BLaER1 (cell line): Measurements from ENCODE around the gene DDX55.
"Not testable (repeated sequence)": the region's sequence is repeated elsewhere in the genome, so short reads cannot be mapped to it uniquely, and the experiment has no call there.

ENCODE experiments used
- H3K27ac ChIP-seq: shearing (Covaris generic); formaldehyde crosslinking; 2 replicates; pipeline ENCODE4 v1.8.1; 2022
- H3K27me3 ChIP-seq: shearing (Covaris generic); formaldehyde crosslinking; 2 replicates; pipeline ENCODE4 v1.8.1; 2022
- H3K36me3 ChIP-seq: shearing (Covaris generic); formaldehyde crosslinking; 2 replicates; pipeline ENCODE4 v1.8.1; 2022
- H3K4me1 ChIP-seq: shearing (Covaris generic); formaldehyde crosslinking; 2 replicates; pipeline ENCODE4 v1.8.1; 2022
- H3K4me2 ChIP-seq: shearing (Covaris generic); formaldehyde crosslinking; 2 replicates; pipeline ENCODE4 v1.8.1; 2022
- H3K4me3 ChIP-seq: shearing (Covaris generic); formaldehyde crosslinking; 2 replicates; pipeline ENCODE4 v1.8.1; 2022
- H3K9ac ChIP-seq: shearing (Covaris generic); formaldehyde crosslinking; 2 replicates; pipeline ENCODE4 v1.8.1; 2022
- H3K9me3 ChIP-seq: shearing (Covaris generic); formaldehyde crosslinking; 2 replicates; pipeline ENCODE4 v1.8.1; 2022
- H4K20me1 ChIP-seq: shearing (Covaris generic); formaldehyde crosslinking; 2 replicates; pipeline ENCODE4 v1.8.1; 2022
- Cebpa-rat ChIP-seq: shearing (Covaris generic); IDR thresholded peaks from 2 replicates; pipeline ENCODE4 v1.8.1; 2022

Gene DDX55

GRCh38 chr12:123580772-123581171, 21.1 kb upstream of the DDX55 start:
- Histone ChIP-seq H3K9ac (no peak overlapping the region), H3K4me3 (no peak overlapping the region), H3K4me2 (no peak overlapping the region), H3K27me3 (no peaks in the 10 kb centered on the region), H3K27ac (no peak overlapping the region), H3K9me3 (no peaks in the 10 kb centered on the region), H3K4me1 (peaks cover 31% of the 10 kb centered on the region), H4K20me1 (peaks cover 14% of the 10 kb centered on the region), H3K36me3 (peaks cover 16% of the 10 kb centered on the region; the same call in 1 of the 2 replicates)
- TF ChIP-seq Cebpa-rat, result no peak

- Histone ChIP-seq H3K9me3 (no peaks in the 10 kb centered on the region), H3K4me3 (no peak overlapping the region), H3K9ac (no peak overlapping the region), H3K36me3 (peaks cover 100% of the 10 kb centered on the region), H3K27me3 (no peaks in the 10 kb centered on the region), H3K4me2 (no peak overlapping the region), H4K20me1 (peaks cover 97% of the 10 kb centered on the region), H3K27ac (no peak overlapping the region), H3K4me1 (peaks cover 20% of the 10 kb centered on the region)
- no peak for TF ChIP-seq Cebpa-rat
These were observed 10.0 kb upstream of the DDX55 start for GRCh38 chr12:123591702-123592481.

GRCh38 chr12:123595729-123596128, 6.2 kb upstream of the DDX55 start:
- H4K20me1 ChIP-seq, result peaks cover 59% of the 10 kb centered on the region
- H3K9ac ChIP-seq, result no peak overlapping the region
- no peak overlapping the region for H3K27ac ChIP-seq
- H3K9me3 ChIP-seq, result no peaks in the 10 kb centered on the region
- no peak for TF ChIP-seq Cebpa-rat
- no peak overlapping the region for H3K4me3 ChIP-seq
- H3K4me2 ChIP-seq, result no peak overlapping the region
- peaks cover 7% of the 10 kb centered on the region for H3K4me1 ChIP-seq
- peaks cover 93% of the 10 kb centered on the region for H3K36me3 ChIP-seq
- H3K27me3 ChIP-seq, result no peaks in the 10 kb centered on the region

GRCh38 chr12:123597100-123597499, 4.8 kb upstream of the DDX55 start:
- H3K4me2 ChIP-seq, result no peak overlapping the region
- H3K9ac ChIP-seq, result no peak overlapping the region
- peaks cover 79% of the 10 kb centered on the region for H3K36me3 ChIP-seq
- H3K4me3 ChIP-seq, result no peak overlapping the region
- no peaks in the 10 kb centered on the region for H3K27me3 ChIP-seq
- no peak for TF ChIP-seq Cebpa-rat
- no peak overlapping the region for H3K27ac ChIP-seq
- H3K4me1 ChIP-seq, result peaks cover 12% of the 10 kb centered on the region
- H4K20me1 ChIP-seq, result peaks cover 45% of the 10 kb centered on the region
- no peaks in the 10 kb centered on the region for H3K9me3 ChIP-seq

- Histone ChIP-seq H3K4me2 (no peak overlapping the region), H3K9ac (no peak overlapping the region), H3K4me3 (no peak overlapping the region), H3K27me3 (no peaks in the 10 kb centered on the region), H3K4me1 (peaks cover 21% of the 10 kb centered on the region), H3K27ac (no peak overlapping the region), H3K9me3 (no peaks in the 10 kb centered on the region), H4K20me1 (peaks cover 40% of the 10 kb centered on the region), H3K36me3 (peaks cover 65% of the 10 kb centered on the region)
- no peak for TF ChIP-seq Cebpa-rat
These were observed 3.4 kb upstream of the DDX55 start for GRCh38 chr12:123598522-123598921.

- H3K36me3 ChIP-seq, result peaks cover 64% of the 10 kb centered on the region
- H3K27ac ChIP-seq, result no peak overlapping the region
- H4K20me1 ChIP-seq, result peaks cover 40% of the 10 kb centered on the region
- no peaks in the 10 kb centered on the region for H3K27me3 ChIP-seq
- no peaks in the 10 kb centered on the region for H3K9me3 ChIP-seq
- no peak overlapping the region for H3K9ac ChIP-seq
- peaks cover 29% of the 10 kb centered on the region for H3K4me1 ChIP-seq
- H3K4me3 ChIP-seq, result no peak overlapping the region
- TF ChIP-seq Cebpa-rat, result no peak
- H3K4me2 ChIP-seq, result no peak overlapping the region
These were observed 2.6 kb upstream of the DDX55 start for GRCh38 chr12:123599310-123599709.

GRCh38 chr12:123599721-123600120, 2.2 kb upstream of the DDX55 start:
- Histone ChIP-seq H3K36me3 (peaks cover 64% of the 10 kb centered on the region), H4K20me1 (peaks cover 40% of the 10 kb centered on the region), H3K27me3 (no peaks in the 10 kb centered on the region), H3K4me1 (peaks cover 29% of the 10 kb centered on the region), H3K4me3 (no peak overlapping the region), H3K9me3 (no peaks in the 10 kb centered on the region), H3K27ac (no peak overlapping the region), H3K9ac (no peak overlapping the region), H3K4me2 (no peak overlapping the region)
- TF ChIP-seq Cebpa-rat, result no peak

GRCh38 chr12:123602651-123603195, 824 bp downstream of the DDX55 start:
- peak overlapping the region; percentile 96 for H3K27ac ChIP-seq
- TF ChIP-seq Cebpa-rat, result no peak
- H3K36me3 ChIP-seq, result peaks cover 64% of the 10 kb centered on the region
- H3K4me1 ChIP-seq, result peaks cover 29% of the 10 kb centered on the region
- H3K4me3 ChIP-seq, result peak overlapping the region; percentile 100
- H3K27me3 ChIP-seq, result no peaks in the 10 kb centered on the region
- peak overlapping the region; percentile 98 for H3K9ac ChIP-seq
- no peaks in the 10 kb centered on the region for H3K9me3 ChIP-seq
- H3K4me2 ChIP-seq, result peak overlapping the region; percentile 94
- H4K20me1 ChIP-seq, result peaks cover 49% of the 10 kb centered on the region

GRCh38 chr12:123603495-123603894, 1.6 kb downstream of the DDX55 start:
- H3K27ac ChIP-seq, H3K27me3 ChIP-seq, H3K9me3 ChIP-seq: not testable (repeated sequence)
- peak overlapping the region; percentile 100 for H3K4me3 ChIP-seq
- H3K4me2 ChIP-seq, result peak overlapping the region; percentile 94
- H4K20me1 ChIP-seq, result peaks cover 57% of the 10 kb centered on the region
- H3K36me3 ChIP-seq, result peaks cover 65% of the 10 kb centered on the region
- peak overlapping the region; percentile 98; the same call in 1 of the 2 replicates for H3K9ac ChIP-seq
- peaks cover 29% of the 10 kb centered on the region for H3K4me1 ChIP-seq

- Histone ChIP-seq H3K9me3 (no peaks in the 10 kb centered on the region), H3K4me1 (peaks cover 16% of the 10 kb centered on the region), H3K36me3 (peaks cover 91% of the 10 kb centered on the region), H4K20me1 (peaks cover 89% of the 10 kb centered on the region), H3K4me2 (no peak overlapping the region), H3K27ac (no peak overlapping the region), H3K27me3 (no peaks in the 10 kb centered on the region), H3K4me3 (no peak overlapping the region), H3K9ac (0 out of 2 replicates have a peak overlapping the region, but pooled peaks have one; percentile 29)
- no peak for TF ChIP-seq Cebpa-rat
These were observed 5.9 kb downstream of the DDX55 start for GRCh38 chr12:123607756-123608155.
